K562 (cell line): Measurements from ENCODE around the gene DRICH1. TPM values are rescaled to one million over a fixed set of nuclear protein-coding genes. Genes with fewer than 3 reads are reported as not detected.

Source experiments
- ATAC-seq: fragments of 200-7000 bp; cut with Tn5 transposase; 3 replicates; pipeline ENCODE4 v1.9.1; 2020; ENCODE audit warnings: moderate library complexity
- BruUV-seq: library from RNA; stranded (reverse); fragments of 400-500 nt; replicated peaks from 2 replicates; lab custom pipeline; 2021; lab: Mats Ljungman, UMichigan
- CTCF ChIA-PET: fragments of 300-600 bp; formaldehyde crosslinking; extraction: SDS; loops from one replicate; lab custom pipeline; 2021; ENCODE audit warnings: low intra/inter-chr PET ratio; lab: Yijun Ruan, JAX
- POLR2A ChIA-PET: fragments of 300-600, 350-650 bp; sonication (Branson Sonifier 250); formaldehyde crosslinking; extraction: SDS; loops from one replicate; lab custom pipeline; 2021; ENCODE audit warnings: antibody characterized with exemption, inconsistent platforms; lab: Yijun Ruan, JAX
- DNase-seq, 4 experiments: peaks; one replicate each; pipeline versions ENCODE4 v3.0.0 to v3.0.0-alpha.2; 2011 to 2018; ENCODE audit warnings: low spot score in 3 of 4, mixed read lengths in 3 of 4; ENCODE audit errors: extremely low read depth in 1 of 4
- FAIRE-seq: peaks from 2 replicates; lab custom pipeline; 2011; peaks lifted over from hg19 to GRCh38; lab: Jason Lieb, UNC
- H2AFZ ChIP-seq: 2 replicates; pipeline ENCODE4 v1.6.0; 2011; ENCODE audit warnings: low read depth, low read length, control low read depth, inconsistent platforms
- H3K27ac ChIP-seq: fragments of 200-600 bp; 3 replicates; pipeline ENCODE4 v1.8.0; 2011; ENCODE audit warnings: low read depth, mild to moderate bottlenecking, control low read depth, inconsistent platforms, low read length, moderate library complexity, mixed read lengths; ENCODE audit errors: extremely low read depth
- H3K27me3 ChIP-seq, 2 experiments: fragments of 300-600 bp in 1 of 2; 2 replicates in 1 of 2; 3 replicates in 1 of 2; pipeline versions ENCODE4 v1.6.0 to v1.8.0; 2011; ENCODE audit warnings: inconsistent platforms in 2 of 2, low read length in 2 of 2, mild to moderate bottlenecking in 1 of 2, mixed read lengths in 1 of 2, moderate library complexity in 1 of 2; ENCODE audit not compliant: control insufficient read depth in 2 of 2, insufficient read depth in 2 of 2
- H3K36me3 ChIP-seq: fragments of 300-600 bp; 3 replicates; pipeline ENCODE4 v1.8.0; 2011; ENCODE audit warnings: mild to moderate bottlenecking, low read length, inconsistent platforms; ENCODE audit not compliant: control insufficient read depth, insufficient read depth
- H3K4me1 ChIP-seq, 2 experiments: fragments of 200-600 bp in 1 of 2; replicated peaks in 1 of 2; 2 replicates in 1 of 2; 3 replicates in 1 of 2; pipeline versions ENCODE4 v1.5.1 to v1.8.0; 2011; ENCODE audit warnings: inconsistent platforms in 2 of 2, low read length in 2 of 2, mild to moderate bottlenecking in 1 of 2, mixed read lengths in 1 of 2, moderate library complexity in 1 of 2; ENCODE audit not compliant: control insufficient read depth in 2 of 2, insufficient read depth in 2 of 2
- H3K4me2 ChIP-seq: 2 replicates; pipeline ENCODE4 v1.6.1; 2011; ENCODE audit warnings: low read length, control low read depth, inconsistent platforms, mixed read lengths; ENCODE audit not compliant: insufficient read depth
- H3K4me3 ChIP-seq: fragments of 200-600 bp; sonication (generic), shearing (Covaris generic); 2 replicates; pipeline ENCODE4 v1.5.1; 2016; ENCODE audit warnings: control low read depth, inconsistent platforms
- H3K79me2 ChIP-seq: fragments of 200-600 bp; 3 replicates; pipeline ENCODE4 v1.8.0; 2011; ENCODE audit warnings: low read length, inconsistent platforms; ENCODE audit not compliant: control insufficient read depth, insufficient read depth
- H3K9ac ChIP-seq, 2 experiments: 2 replicates each; pipeline versions ENCODE4 v1.6.0 to v1.6.1; 2011; ENCODE audit warnings: low read depth in 2 of 2, low read length in 2 of 2, control low read depth in 1 of 2, inconsistent platforms in 1 of 2, mild to moderate bottlenecking in 1 of 2, mixed read lengths in 1 of 2; ENCODE audit not compliant: insufficient read depth in 1 of 2
- H3K9me1 ChIP-seq: one replicate; pipeline ENCODE4 v1.6.0; 2011; ENCODE audit warnings: inconsistent platforms, mild to moderate bottlenecking, low read length, moderate library complexity; ENCODE audit not compliant: control insufficient read depth, insufficient read depth
- H3K9me3 ChIP-seq: replicated peaks from 2 replicates; pipeline ENCODE4 v1.5.1; 2011; ENCODE audit warnings: low read depth, low read length, inconsistent platforms; ENCODE audit not compliant: control insufficient read depth, insufficient read depth
- H4K20me1 ChIP-seq: replicated peaks from 2 replicates; pipeline ENCODE4 v1.6.1; 2011; ENCODE audit warnings: low read length, inconsistent platforms, mixed read lengths; ENCODE audit not compliant: control insufficient read depth, insufficient read depth
- E4F1 ChIP-seq: fragments of 250-450 bp; sonication (Bioruptor Pico); IDR thresholded peaks from 2 replicates; pipeline ENCODE4 v1.5.0; 2021; ENCODE audit warnings: mild to moderate bottlenecking, borderline replicate concordance
- ESRRB ChIP-seq: fragments of 250-450 bp; sonication (Bioruptor Pico); IDR thresholded peaks from 2 replicates; pipeline ENCODE4 v1.5.0; 2020; ENCODE audit warnings: mild to moderate bottlenecking, moderate library complexity, borderline replicate concordance
- GMEB1 ChIP-seq: fragments of 250-450 bp; sonication (Bioruptor Pico); IDR thresholded peaks from 2 replicates; pipeline ENCODE4 v1.4.0; 2020; ENCODE audit warnings: mild to moderate bottlenecking
- KAT7 ChIP-seq: sonication (generic); formaldehyde crosslinking; IDR thresholded peaks from 2 replicates; pipeline ENCODE4 v1.8.0; 2022; ENCODE audit warnings: missing genetic modification reagents, mild to moderate bottlenecking, borderline replicate concordance
- MIER1 ChIP-seq: fragments of 450-650 bp; IDR thresholded peaks from 2 replicates; pipeline ENCODE4 v1.6.1; 2016; ENCODE audit warnings: antibody characterized with exemption, mild to moderate bottlenecking, low read depth
- NONO ChIP-seq, 2 experiments: fragments of 200-400 bp in 1 of 2; fragments of 450-650 bp in 1 of 2; formaldehyde crosslinking in 1 of 2; IDR thresholded peaks; 2 replicates each; pipeline ENCODE4 v1.6.1; 2017; ENCODE audit warnings: low read depth in 2 of 2, mild to moderate bottlenecking in 2 of 2, moderate library complexity in 2 of 2, low read length in 1 of 2
- RBM14 ChIP-seq: fragments of 200-400 bp; formaldehyde crosslinking; IDR thresholded peaks from 2 replicates; pipeline ENCODE4 v1.6.1; 2018; ENCODE audit warnings: low read depth, mild to moderate bottlenecking, low read length, moderate library complexity, borderline replicate concordance; ENCODE audit not compliant: insufficient read depth
- TBP ChIP-seq: optimal IDR thresholded peaks from 2 replicates; pipeline ENCODE3; 2011; ENCODE audit warnings: low read depth, low read length, improper control_type of control experiment
- ZNF239 ChIP-seq: fragments of 250-450 bp; sonication (Bioruptor Pico); IDR thresholded peaks from 2 replicates; pipeline ENCODE4 v1.4.0; 2020; ENCODE audit warnings: mild to moderate bottlenecking
- ZNF449 ChIP-seq: fragments of 250-450 bp; sonication (Bioruptor Pico); IDR thresholded peaks from 2 replicates; pipeline ENCODE4 v1.8.0; 2022; ENCODE audit warnings: moderate library complexity, mild to moderate bottlenecking, inconsistent platforms
- ZNF583 ChIP-seq: fragments of 250-450 bp; sonication (Bioruptor Pico); IDR thresholded peaks from 2 replicates; pipeline ENCODE4 v1.4.0; 2020
- ZNF699 ChIP-seq: fragments of 250-450 bp; sonication (Bioruptor Pico); IDR thresholded peaks from 2 replicates; pipeline ENCODE4 v1.8.0; 2021; ENCODE audit warnings: mild to moderate bottlenecking, moderate library complexity; ENCODE audit not compliant: insufficient replicate concordance
- ZNF79 ChIP-seq: fragments of 250-450 bp; sonication (Bioruptor Pico); IDR thresholded peaks from 2 replicates; pipeline ENCODE4 v1.4.0; 2020; ENCODE audit warnings: low read depth, mild to moderate bottlenecking, moderate library complexity
- WGBS: fragments of 100-300 bp; shearing (Covaris generic); methylation state at CpG from one replicate; pipeline ENCODE4 v1.1.6; 2016; ENCODE audit warnings: low coverage, mixed read lengths; ENCODE audit not compliant: insufficient coverage; ENCODE audit errors: missing lambda C conversion rate; 5-methylcytosine and 5-hydroxymethylcytosine counted together
- in situ Hi-C: fragments of 300-500 bp; cut with MboI; formaldehyde crosslinking; loops from 4 replicates; pipeline ENCODE4 v1.15.0; 2018; ENCODE audit warnings: inconsistent platforms, mixed read lengths
- intact Hi-C: fragments of 100-400 bp; cut with micrococcal nuclease; formaldehyde crosslinking; loops from 2 replicates; pipeline ENCODE4 v1.14.2; 2022
- polyA plus RNA-seq, 8 experiments: library from polyadenylated mRNA; depleted of rRNA in 4 of 8; stranded (reverse) in 5 of 8; unstranded in 3 of 8; fragments of >200 nt; fragmentation: Nextera tagmentation in 2 of 8; fragmentation: Illumina TruSeq in 1 of 8; extraction: Ambion mirVana in 2 of 8; extraction: Trizol in 1 of 8; gene quantifications; 2 replicates each; pipeline versions ENCODE4 v1.2.1 to v1.2.3, GENCODE V29; 2011 to 2014; ENCODE audit warnings: inconsistent platforms in 1 of 8, missing spikeins in 1 of 8
- total RNA-seq, 7 experiments: library from RNA; depleted of rRNA in 6 of 7; stranded (reverse); fragments of >200 nt in 6 of 7; fragmentation: Illumina TruSeq in 2 of 7; extraction: Trizol in 2 of 7; gene quantifications; 2 replicates each; pipeline versions ENCODE4 v1.2.1 to v1.2.3, GENCODE V29; 2011 to 2021; ENCODE audit warnings: low replicate concordance in 1 of 7

DRICH1 gene
- total and polyA plus RNA-seq, 9 of the 15 experiments (the other 6 are each of a cell fraction or from before 2014, with no cell fraction given) = 0.07 to 0.36 (median 0.14) TPM; not detected in 2

- Histone ChIP-seq H3K9me3 (no peaks in the 10 kb centered on the region), H3K4me2 (no peak overlapping the region), H3K79me2 (no peaks in the 10 kb centered on the region), H3K4me3 (no peak overlapping the region), H3K36me3 (no peaks in the 10 kb centered on the region), H4K20me1 (no peaks in the 10 kb centered on the region), H3K9ac (no peak overlapping the region), H3K4me1 (no peaks in the 10 kb centered on the region), H3K27me3 (no peaks in the 10 kb centered on the region), H3K27ac (no peak overlapping the region), H2AFZ (no peak overlapping the region)
- in situ Hi-C loops = no loop called here
- WGBS = 0% methylated on average over 2 of the region's 4 CpGs
- intact Hi-C loops = no loop called here
- ChIA-PET CTCF (no interaction called here), POLR2A (no interaction called here)
- BruUV-seq = no TSS peak
- ATAC-seq = peak; percentile 51; the same call in 1 of the 3 replicates
- TF ChIP-seq ZNF79 (CRISPR knock-in tag) (no peak), ESRRB (CRISPR knock-in tag) (no peak), MIER1 (no peak), ZNF239 (CRISPR knock-in tag) (no peak), ZNF449 (CRISPR knock-in tag) (no peak), KAT7 (no peak), TBP (no peak), NONO (IDR thresholded peaks at IDR 0.05; ENCODE audit: low read depth in 2 of 2, low read length in 1 of 2) (no peak), E4F1 (CRISPR knock-in tag) (no peak), GMEB1 (CRISPR knock-in tag) (no peak), ZNF699 (CRISPR knock-in tag) (no peak), ZNF583 (CRISPR knock-in tag) (no peak), RBM14 (no peak)
- TF ChIP-seq, all 486 proteins: peak for 0
- H3K9me1 ChIP-seq = no peaks in the 10 kb centered on the region
- no peak for DNase-seq
- FAIRE-seq = no peak
Observed at GRCh38 chr22:23574371-23574811, 57.7 kb downstream of the DRICH1 start.
